M059J (cell line): Measurements from ENCODE around the gene DNAJC5. TPM values are rescaled to one million over a fixed set of nuclear protein-coding genes. Genes with fewer than 3 reads are reported as not detected.
A peak's percentile ranks its signal among the peaks of the same experiment; 100 is the strongest.
"Not testable (repeated sequence)": the region's sequence is repeated elsewhere in the genome, so short reads cannot be mapped to it uniquely, and the experiment has no call there.

Experiments used
- DNase-seq: peaks from one replicate; pipeline ENCODE4 v3.0.0-alpha.2; 2012; ENCODE audit warnings: low read depth
- total RNA-seq: library from RNA; depleted of rRNA; stranded (reverse); fragments of >200 nt; shearing (Covaris generic); gene quantifications from 2 replicates; pipeline ENCODE4 v1.2.3, GENCODE V29; 2014

DNAJC5 gene
- total RNA-seq, 1 experiment from 2014 or later: 68.7 TPM

DNA sequence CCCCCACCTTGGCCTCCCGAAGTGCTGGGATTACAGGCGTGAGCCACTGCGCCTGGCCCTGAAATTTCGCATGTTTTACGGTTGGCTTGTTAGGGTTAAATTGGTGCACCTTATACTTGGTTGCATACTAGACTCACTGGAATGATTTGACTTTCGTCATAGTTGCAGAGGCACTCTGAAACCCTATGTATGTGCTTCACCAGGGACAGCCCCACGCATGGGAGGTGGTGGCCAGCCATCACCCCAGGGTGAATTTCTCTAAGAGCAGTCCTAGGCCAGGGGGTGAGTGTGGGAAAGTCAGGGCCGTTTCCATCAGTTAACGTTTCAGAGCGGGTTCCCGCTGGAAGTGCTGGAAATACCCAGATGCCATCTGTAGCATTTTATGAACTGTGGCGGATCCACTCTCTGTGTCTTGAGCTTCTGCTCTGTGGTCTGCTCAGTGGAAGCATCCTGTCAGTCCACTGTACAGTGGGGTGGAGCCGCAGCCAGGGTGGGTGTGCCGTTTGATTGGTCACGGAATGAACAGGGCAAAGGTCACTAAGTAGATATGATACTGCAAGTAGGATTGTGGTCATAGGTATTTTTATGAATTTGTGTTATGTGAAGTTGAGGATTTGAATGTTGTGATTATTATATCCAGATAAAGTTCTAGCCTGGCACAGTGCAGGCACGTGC is 13.2 kb downstream of the DNAJC5 start:
- DNase-seq: peak; percentile 22

DNA sequence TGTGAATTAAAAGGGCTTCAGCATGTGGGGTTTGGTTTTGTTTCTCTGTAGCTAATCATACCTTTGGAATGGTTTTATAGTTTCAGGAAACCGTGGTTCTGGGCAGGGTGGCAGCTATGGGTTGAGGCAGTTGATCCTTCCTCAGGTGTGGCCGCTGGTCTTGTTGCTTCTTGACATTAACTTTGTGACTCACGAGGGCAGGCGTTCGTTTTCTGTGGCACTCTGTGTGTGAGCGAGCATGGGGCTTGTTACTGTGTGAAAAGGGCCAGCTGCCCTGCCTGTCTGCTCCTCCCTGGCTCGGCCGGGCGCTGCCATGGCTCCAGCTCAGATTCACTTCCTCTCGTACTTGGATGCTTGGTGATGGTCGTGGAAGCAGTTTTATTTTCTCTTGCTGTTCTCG is 16.2 kb downstream of the DNAJC5 start:
- DNase-seq: peak; percentile 73

DNA sequence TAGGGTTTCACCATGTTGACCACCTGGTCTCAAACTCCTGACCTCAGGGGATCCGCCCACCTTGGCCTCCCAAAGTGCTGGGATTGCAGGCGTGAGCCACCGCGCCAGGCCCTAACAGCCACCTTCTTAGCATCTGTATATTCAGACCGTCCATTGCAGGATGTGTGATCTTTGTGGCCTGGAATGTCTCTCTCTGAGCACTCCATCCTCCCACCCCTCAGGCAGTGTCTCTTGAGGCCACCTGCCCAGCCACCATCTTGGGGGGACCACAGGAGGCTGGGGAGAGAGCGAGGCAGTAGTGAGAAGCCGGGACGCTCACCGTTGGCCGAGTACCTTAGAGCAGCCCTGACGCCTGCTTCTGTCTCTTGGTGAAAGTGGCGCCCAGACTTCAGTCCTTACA is 18.8 kb downstream of the DNAJC5 start:
- DNase-seq: no peak

DNA sequence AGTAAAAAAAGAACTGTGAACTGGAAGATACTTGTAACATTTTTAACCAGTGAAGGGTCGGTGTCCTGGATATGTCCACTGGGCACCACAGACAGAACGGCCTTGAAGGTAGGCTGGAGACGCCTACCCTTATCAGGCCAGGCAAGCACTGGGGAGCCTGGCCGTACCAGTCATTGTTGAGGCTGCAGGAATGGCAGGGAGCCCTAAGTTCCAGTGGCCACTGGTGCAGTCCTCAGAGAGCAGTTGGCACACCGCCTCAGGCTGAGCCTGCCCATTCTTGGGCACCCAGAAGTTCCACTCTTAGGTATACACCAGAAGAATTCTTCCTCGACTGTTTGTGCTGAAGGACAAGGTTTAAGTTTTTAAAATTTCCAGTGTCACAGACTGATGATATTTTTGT is 20.5 kb downstream of the DNAJC5 start:
- DNase-seq: no peak

DNA sequence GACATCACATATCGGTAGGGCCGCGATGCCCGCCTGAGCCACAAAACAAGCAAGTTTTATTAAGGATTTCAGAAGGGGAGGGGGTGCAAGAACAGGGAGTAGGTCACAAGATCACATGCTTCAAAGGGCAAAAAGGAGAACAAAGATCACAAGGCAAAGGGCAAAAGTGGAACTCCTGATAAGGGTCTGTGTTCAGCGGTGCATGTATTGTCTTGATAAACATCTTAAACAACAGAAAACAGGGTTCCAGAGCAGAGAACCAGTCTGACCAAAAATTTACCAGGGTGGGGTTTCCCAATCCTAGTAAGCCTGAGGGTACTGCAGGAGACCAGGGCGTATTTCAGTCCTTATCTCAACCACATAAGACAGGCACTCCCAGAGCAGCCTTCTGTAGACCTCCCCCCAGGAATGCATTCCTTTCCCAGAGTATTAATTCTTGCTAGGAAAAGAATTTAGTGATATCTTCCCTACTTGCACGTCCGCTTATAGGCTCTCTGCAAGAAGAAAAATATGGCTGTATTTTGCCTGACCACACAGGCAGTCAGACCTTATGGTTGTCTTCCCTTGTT is 21.5 kb downstream of the DNAJC5 start:
- not testable (repeated sequence) for DNase-seq

DNA sequence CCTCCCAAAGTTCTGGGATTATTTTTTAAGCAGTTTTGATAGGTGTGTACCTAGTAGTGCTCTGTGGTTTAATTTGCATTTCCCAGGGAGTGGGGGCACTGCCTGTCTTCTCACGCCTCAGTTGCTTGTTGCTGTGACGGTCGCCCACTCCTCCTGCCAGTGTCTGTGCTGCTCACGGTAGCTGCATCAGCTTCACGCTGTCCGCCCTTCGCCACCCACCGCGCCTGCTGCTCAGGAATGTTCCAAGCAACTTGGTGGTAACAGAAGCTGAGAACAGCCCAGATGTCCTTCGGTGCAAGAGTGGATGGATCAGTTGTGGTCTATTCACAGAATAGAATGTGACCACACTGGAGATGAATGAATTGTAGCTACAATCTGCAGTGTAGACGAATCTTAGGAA is 22.9 kb downstream of the DNAJC5 start:
- DNase-seq: no peak

DNA sequence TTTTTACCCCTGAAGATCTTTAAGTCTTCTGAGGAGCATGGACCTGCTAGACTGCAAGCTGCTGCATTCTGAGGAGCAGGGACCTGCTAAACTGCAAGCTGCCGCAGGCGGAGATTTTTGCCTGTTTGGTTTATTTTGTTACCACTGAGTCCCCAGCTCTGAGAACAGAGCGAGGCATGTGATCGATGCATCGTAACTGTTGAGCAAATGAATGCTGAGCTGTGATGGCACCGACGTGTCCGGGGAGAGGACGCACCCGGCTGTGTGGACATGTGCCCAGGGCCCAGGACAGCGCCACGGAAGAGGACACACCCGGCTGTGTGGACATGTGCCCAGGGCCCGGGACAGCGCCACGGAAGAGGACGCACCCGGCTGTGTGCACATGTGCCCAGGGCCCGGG is 24.2 kb downstream of the DNAJC5 start:
- no peak for DNase-seq

DNA sequence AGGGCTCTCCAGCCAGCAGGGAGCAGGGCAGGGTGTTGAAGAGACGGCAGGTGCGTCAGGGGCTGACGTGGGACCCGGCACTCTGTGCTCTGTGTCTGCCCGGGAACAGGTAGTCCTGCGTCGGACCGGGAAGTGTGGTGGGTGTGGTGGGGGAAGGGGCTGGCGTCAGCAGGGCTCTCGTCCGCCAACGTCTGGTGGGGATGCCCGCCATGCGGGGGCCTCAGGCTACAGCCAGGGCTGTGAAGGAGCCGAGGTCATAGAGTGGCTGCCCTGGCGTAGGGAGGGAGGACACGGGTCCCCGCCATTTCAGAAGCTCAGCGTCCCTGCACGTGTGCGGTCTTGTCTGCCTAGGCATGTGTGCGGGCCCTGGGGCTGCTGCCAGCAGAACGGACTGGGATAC is 25.3 kb downstream of the DNAJC5 start:
- no peak for DNase-seq

DNA sequence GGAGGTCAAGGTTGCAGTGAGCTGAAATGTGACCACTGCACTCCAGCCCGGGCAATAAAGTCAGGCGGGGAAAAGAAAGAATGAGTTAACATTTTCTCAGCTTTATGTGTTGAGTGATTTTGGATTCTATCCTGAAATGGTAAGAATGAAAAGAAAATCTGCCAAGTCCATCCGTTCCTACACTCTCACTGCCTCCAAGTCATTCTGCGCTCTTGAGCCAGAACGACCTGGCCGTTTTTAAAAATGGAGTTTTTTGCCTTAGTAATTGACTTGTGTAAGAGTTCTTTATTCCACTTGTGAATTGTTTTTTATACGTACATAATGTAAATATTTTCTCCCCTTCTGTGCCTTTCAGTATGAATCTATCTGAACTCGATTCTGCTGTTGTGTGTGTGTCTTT is 28.7 kb downstream of the DNAJC5 start:
- no peak for DNase-seq

DNA sequence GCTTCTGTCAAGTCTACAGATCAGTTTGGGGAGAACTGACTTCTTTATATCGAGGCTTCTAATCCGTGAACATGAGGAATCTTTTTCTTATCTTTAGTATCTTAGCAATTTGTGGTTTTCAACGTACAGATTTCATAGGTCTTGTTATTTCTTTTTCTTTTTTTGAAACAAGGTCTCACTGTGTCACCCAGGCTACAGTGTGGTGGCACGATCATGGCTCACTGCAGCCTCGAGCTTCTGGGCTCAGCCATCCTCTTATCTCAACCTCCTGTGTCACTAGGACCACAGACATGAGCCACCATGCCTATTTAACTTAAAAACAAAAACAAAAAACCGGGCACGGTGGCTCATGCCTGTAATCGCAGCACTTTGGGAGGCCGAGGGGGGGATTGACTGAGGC is 29.3 kb downstream of the DNAJC5 start:
- no peak for DNase-seq

DNA sequence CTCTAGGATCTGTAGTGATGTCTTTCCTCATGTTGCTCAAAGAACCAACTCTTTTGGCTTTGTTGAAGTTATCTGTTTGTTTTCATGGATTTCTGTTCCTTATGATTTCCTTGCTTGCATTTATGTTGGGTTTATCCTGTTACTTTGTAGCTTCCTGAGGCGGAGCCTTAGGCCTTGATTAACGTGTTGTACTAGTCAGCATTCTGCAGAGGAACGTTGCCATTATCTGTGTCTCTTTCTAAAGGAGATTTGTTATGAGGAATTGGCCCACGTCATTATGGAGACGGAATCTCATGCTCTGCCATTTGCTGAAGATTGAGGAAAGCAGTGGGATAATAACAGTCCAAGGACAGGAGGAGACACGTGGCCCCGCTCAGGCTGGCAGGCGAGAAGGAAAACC is 31.4 kb downstream of the DNAJC5 start:
- no peak for DNase-seq

DNA sequence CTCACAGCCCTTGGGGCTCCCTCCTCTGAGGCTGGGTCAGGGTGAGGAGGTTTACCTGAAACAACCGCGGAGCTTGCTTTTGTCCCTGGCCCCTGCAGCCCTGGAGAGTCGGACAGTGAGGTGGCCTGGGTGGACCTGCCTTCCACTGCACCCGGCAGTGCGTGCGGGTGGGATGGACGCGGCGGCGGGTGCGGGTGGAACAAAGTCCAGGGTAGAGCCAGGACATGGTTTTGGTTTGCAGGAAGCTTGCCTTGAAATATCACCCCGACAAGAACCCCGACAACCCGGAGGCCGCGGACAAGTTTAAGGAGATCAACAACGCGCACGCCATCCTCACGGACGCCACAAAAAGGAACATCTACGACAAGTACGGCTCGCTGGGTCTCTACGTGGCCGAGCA is 34.1 kb downstream of the DNAJC5 start:
- no peak for DNase-seq

DNA sequence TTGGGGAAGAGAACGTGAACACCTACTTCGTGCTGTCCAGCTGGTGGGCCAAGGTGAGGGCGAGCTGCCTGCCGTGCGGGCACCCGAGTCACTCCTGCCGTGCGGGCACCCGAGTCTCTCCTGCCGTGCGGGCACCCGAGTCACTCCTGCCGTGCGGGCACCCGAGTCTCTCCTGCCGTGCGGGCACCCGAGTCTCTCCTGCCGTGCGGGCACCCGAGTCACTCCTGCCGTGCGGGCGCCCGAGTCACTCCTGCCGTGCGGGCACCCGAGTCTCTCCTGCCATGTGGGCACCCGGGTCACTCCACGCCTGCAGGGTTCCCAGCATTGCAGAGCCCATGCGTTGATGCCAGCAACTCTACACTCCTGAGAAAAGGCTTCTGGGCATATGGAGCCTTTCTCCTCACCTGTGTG is 34.6 kb downstream of the DNAJC5 start:
- DNase-seq: not testable (repeated sequence)

DNA sequence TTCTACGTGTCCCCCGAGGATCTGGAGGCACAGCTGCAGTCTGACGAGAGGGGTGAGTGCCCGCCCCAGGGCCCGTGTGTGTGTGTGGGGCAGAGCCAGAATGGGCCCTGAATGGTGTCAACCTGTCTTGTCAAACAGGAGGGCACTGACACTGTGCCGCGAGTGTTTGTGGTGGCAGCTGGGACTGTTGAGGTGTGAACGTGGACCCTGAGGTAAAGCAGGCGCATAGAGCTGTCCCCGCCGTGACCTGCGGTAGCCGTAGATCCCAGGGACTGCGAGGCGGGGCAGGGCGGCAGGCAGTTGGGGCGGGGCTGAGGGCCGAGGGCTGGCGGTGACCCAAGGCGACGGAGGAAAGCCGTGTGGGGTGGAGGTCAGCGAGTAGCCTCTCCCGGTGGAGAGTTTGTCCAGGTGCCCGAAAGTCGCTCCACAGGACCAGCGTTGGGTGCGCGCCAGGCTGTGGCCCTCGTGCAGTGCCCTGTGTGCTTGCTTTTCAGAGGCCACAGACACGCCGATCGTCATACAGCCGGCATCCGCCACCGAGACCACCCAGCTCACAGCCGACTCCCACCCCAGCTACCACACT is 36.1 kb downstream of the DNAJC5 start:
- DNase-seq: no peak

DNA sequence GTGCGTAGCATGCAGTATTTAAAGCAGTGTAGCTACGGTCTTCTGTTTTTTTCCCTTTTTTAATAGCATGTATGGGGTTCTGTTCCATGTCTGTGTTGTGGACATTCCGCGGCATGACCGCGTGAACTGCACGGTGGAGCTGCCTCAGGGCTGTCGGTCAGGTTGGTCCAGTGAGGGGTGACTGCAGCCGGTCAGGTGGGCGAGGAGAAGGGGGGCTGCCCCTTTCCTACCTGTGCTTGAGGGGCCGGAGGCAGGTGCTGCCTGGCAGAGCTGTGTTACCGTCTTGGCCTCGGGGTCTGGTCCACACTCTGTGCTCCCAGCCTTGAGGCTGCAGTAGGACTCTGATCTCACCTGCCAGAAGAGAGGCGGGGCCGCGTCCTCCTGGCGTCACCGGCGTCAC is 36.8 kb downstream of the DNAJC5 start:
- no peak for DNase-seq

DNA sequence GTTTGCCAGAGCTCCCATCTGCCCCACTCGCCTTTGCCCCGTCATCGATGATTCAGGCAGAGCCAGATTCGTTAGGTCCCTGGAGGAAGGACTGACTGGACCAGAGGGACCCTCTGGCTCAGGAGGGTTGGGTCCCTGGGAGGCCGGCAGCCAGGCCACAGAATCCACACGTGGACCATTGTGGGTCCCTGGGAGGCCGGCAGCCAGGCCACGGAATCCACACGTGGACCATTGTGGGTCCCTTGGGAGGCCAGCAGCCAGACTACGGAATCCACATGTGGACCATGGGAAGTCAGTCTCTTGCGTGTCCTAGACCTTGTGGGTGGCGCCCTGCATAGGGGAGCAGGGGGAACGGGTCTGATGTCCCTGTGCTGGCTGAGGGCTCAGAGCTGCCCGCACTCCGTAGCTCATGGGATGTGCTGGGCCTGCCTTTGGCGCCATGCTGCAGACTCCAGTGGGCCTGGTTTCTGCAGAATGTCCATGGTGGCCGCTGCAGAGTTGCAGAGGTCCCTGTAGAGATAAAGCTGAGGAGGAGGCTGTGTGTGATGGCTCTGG is 37.8 kb downstream of the DNAJC5 start:
- no peak for DNase-seq

DNA sequence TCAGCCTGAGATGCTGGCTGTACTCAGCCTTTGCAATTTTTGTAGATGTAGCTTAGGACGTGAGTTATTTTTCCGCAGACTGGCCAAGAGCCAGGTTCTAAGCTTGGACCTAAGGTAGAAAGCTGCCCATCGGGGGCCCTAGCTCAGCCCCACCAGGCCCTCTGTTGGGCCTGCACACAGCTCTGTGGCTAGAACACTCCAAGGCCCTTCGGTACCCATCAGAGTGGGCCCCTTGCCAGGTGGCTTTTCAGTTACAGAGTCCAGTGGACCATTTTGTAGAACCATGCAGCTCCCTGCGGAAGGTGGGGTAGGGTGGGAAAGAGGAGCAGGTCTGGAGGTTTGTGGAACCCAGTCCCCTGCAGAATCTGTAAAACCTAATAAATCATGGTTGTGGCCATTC is 38.7 kb downstream of the DNAJC5 start:
- DNase-seq: no peak

DNA sequence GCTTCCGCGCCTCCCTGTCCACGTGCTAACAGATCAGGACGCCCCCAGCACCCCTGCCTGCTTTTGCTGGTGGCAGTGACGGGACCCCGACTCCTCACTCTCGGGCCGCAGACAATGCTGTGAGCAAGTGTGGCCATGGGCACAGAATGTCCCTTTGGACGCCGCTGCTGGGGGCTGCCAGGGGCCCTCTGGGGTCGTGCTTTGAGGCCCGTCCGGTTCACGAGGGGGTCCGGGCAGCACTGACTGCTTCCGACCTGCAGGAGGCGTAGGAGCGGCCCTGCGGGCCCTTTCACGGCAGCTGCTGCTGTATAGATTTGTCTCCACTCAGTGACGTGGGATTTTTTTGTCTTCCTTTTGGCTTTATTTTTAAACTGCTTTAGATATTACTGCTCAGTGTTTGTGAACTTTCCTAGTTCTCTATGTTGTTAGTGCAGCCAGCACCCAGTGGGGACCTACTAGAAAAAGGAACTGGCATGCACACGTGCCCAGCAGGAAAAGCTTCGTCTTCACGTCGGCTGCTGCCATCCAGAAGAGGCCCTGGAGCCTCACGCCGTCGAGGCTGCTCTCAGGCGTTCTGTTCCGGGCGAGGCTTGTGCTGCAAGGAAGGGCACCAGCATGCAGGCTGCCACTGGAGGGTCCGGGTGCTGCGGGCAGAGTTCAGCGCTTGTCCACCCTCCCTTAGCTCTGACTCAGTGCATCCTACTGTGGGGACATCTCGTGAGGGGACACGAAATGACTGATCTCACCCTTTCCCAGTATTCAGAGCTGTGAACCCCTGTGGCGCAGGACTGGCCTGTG is 39.5 kb downstream of the DNAJC5 start:
- no peak for DNase-seq

DNA sequence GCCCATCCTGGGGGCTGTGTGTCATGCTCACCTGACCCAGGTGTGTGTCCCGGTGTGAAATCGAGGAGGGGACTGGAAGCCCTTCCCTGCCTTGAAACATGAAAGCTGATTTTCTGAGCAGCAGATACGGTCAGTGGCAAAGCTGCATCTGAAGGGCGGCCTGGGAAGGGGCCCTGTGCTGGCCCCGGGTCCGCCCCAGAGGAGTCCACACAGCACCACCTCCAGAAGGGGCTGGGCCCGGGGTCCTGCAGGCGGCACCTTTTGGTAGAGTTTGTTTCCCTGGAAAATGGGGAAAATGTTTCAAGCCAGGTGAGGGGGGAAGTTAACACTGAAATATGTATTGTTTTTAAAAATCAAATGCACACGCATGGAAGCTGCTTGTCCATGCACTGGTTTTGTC is 40.5 kb downstream of the DNAJC5 start:
- no peak for DNase-seq

DNA sequence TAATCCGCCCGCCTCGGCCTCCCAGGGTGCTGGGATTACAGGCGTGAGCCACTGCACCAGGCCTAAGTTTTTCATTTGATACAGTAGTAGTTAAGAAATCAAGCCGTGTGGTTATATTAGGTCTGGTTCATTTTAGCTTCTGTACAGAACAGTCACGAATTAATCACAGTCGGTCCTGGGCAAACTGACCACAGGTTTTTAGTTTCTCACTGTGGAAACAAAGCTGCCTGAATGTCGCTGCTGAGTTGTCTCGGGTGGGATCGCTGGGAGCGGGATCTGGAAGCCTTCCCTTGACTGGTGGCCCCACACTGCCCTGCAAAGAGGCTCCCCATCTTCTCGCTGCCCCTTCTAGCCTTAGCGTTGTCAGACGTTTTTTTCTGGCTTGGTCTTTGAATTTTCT is 42.7 kb downstream of the DNAJC5 start:
- no peak for DNase-seq

DNA sequence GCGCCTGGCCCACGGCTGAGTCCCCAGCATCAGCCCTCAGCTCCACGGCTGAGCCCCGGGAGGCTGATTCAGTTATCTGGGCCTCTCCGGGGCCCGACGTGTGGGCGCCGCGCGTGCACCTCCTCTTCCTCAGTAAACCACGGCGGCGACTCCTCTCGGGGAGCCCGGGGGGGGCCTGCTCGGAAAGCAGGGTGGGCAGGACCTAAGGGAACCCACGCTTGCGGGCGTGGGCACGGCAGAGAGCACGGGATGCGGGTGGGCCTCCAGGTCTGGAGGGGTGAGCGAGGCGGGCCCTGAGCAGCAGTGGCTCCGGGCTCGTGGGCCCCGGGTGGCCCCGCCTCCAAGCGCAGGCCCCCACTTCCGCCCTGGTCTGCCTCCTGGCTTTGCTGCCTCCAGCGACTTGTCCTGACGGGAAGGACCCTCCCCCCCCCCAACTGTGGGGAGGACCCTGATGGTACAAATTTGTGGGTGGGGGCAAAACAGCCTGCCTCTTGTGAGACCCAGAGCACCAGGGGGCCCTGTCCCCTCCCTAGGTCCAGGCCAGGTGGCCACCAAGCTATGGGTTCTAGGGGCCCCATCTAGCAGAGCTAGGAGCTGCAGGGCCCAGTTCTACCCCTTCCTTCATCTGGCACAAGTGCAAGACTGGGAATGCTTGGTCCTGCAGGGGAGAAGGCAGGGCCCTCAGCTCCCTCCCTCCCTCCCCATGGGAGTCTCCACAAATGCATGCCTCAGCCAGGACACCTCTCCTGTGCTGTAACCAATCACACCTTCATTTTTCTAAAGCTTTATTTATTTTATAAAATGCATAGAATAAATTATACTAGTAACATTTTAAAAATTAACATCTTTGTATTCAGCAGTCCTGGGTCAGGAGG is 44.4 kb downstream of the DNAJC5 start:
- DNase-seq: no peak

DNA sequence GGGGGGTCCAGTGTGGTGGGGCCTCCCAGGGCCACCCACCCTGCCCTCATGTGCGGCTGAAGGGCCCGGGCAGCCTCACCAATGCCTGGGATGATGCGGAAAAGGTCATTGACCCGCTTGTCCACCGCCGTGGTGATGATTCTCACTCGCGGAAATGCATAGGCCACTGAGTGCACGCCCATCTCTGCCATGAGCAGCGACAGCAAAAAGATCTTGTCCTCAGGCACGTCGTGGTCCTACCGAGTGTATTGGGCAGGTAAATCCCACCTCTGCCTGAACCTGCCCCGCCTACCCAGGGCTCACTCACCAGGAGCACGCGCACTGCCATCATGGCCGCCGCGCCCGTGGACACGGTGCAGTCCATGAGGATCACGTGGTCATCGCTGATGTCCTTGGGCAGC is 45.1 kb downstream of the DNAJC5 start:
- no peak for DNase-seq
